ENCODE measurements around the gene ELK4.

DNA sequence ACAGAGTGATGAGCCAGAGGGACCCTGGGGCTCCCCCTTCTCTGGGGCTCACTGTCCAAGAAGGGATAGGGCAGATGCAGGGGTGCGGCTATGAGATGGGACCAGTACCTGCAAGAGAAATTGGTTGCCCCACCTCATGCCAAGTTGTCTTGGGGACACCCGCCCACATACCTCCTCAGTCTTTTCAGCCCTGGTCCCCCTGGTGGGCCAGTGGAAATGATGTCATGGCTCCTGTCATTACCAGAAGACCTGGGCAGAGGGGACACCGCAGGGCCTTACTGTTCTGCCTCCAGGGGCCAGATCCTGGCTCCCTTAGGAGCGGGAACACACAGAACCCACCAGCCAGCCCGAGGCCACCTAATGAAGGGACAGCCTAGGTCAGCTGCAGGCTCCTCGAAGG lies 64.1 kb downstream of the ELK4 start:
- TF ChIP-seq POLR2A (IDR thresholded peaks at IDR 0.05; ENCODE audit: low read length): no peak
- TF ChIP-seq GATA1 (IDR thresholded peaks at IDR 0.05; ENCODE audit: low read depth, low read length): no peak
